ENCODE results near the gene RWDD2A. TPM values are rescaled to one million over a fixed set of nuclear protein-coding genes. Genes with fewer than 3 reads are reported as not detected.
A peak's percentile ranks its signal among the peaks of the same experiment; 100 is the strongest.

The RWDD2A gene
- total RNA-seq, 1 experiment from 2014 or later = 1.3 TPM

- intact Hi-C loops (cut with micrococcal nuclease) = loop anchor here (10.0 kb wide), 1 partner anchor 955 kb away; the partner anchor contains the start of gene IBTK
- BruUV-seq (replicated peaks) = no TSS peak
These were observed 6.7 kb downstream of the RWDD2A start for GRCh38 chr6:83199863-83200225.

GRCh38 chr6:83202031-83202430, 8.9 kb downstream of the RWDD2A start:
- H3K36me3 ChIP-seq (ENCODE audit: low read depth, low read length) = no peaks in the 10 kb centered on the region
- H3K27me3 ChIP-seq (ENCODE audit: low read length) = no peaks in the 10 kb centered on the region
- H3K9ac ChIP-seq (ENCODE audit: low read length) = no peak overlapping the region
- no peak for DNase-seq
- H3K79me2 ChIP-seq (ENCODE audit: low read length) = no peaks in the 10 kb centered on the region
- no peaks in the 10 kb centered on the region for H3F3A ChIP-seq (ENCODE audit: low read length, unreplicated experiment)
- no peaks in the 10 kb centered on the region for H4K20me1 ChIP-seq (ENCODE audit: low read length)
- no peak overlapping the region for H2AFZ ChIP-seq (ENCODE audit: low read length)
- ChIA-PET CTCF (no interaction called here), POLR2A (ENCODE audit: unreplicated experiment) (no interaction called here)
- no peak overlapping the region for H3K27ac ChIP-seq (ENCODE audit: low read length)
- H3K4me3 ChIP-seq (ENCODE audit: low read length) = no peak overlapping the region
- H3K4me2 ChIP-seq (ENCODE audit: low read length) = no peak overlapping the region
- H3K4me1 ChIP-seq (ENCODE audit: insufficient read depth, low read length) = peaks cover 20% of the 10 kb centered on the region
- no peak for TF ChIP-seq CTCF (conservative IDR thresholded peaks at IDR 0.05; ENCODE audit: low read depth, low read length)
- no peak for TF ChIP-seq EZH2phosphoT487 (IDR thresholded peaks at IDR 0.05; ENCODE audit: borderline replicate concordance, low read length)
- no peak for TF ChIP-seq EZH2 (IDR thresholded peaks at IDR 0.05; ENCODE audit: low read length, unreplicated experiment)
- ATAC-seq = no peak
- H3K9me2 ChIP-seq (replicated peaks; ENCODE audit: low read length) = no peaks in the 10 kb centered on the region
- intact Hi-C loops (cut with micrococcal nuclease) = no loop called here
- BruUV-seq (replicated peaks) = no TSS peak
- H3K9me3 ChIP-seq (ENCODE audit: low read length) = no peaks in the 10 kb centered on the region

More at GRCh38 chr6:83199863-83200225, 6.7 kb downstream of the RWDD2A start:
- Histone ChIP-seq H3K4me3 (ENCODE audit: low read length) (no peak overlapping the region), H3K9ac (ENCODE audit: low read length) (no peak overlapping the region), H3K79me2 (ENCODE audit: low read length) (no peaks in the 10 kb centered on the region), H3K9me3 (ENCODE audit: low read length) (no peaks in the 10 kb centered on the region), H3F3A (ENCODE audit: low read length, unreplicated experiment) (no peaks in the 10 kb centered on the region), H3K4me2 (ENCODE audit: low read length) (no peak overlapping the region; the same call in 1 of the 2 replicates), H3K4me1 (ENCODE audit: insufficient read depth, low read length) (peaks cover 22% of the 10 kb centered on the region), H3K9me2 (replicated peaks; ENCODE audit: low read length) (no peaks in the 10 kb centered on the region), H2AFZ (ENCODE audit: low read length) (no peak overlapping the region), H3K36me3 (ENCODE audit: low read depth, low read length) (no peaks in the 10 kb centered on the region), H4K20me1 (ENCODE audit: low read length) (no peaks in the 10 kb centered on the region), H3K27me3 (ENCODE audit: low read length) (no peaks in the 10 kb centered on the region), H3K27ac (ENCODE audit: low read length) (peak overlapping the region; percentile 35; the same call in 1 of the 2 replicates)
- TF ChIP-seq EZH2 (IDR thresholded peaks at IDR 0.05; ENCODE audit: low read length, unreplicated experiment) (no peak), CTCF (conservative IDR thresholded peaks at IDR 0.05; ENCODE audit: low read depth, low read length) (no peak), EZH2phosphoT487 (IDR thresholded peaks at IDR 0.05; ENCODE audit: borderline replicate concordance, low read length) (no peak)
- POLR2A ChIA-PET (ENCODE audit: unreplicated experiment) = interaction anchor here (0.6 kb wide), 1 partner anchor 318 kb away, joined by 3 read pairs; no protein-coding TSS in a partner anchor
- CTCF ChIA-PET = interaction anchor here (0.7 kb wide), 1 partner anchor 16 kb away, joined by 3 read pairs; no protein-coding TSS in a partner anchor
- ATAC-seq (peak; percentile 70), DNase-seq (peak; percentile 75)

Data from PC-3 (cell line).